ENCODE data around the gene EXD3. TPM values are rescaled to one million over a fixed set of nuclear protein-coding genes. Genes with fewer than 3 reads are reported as not detected.

Gene EXD3
- total RNA-seq, 1 donor from 2014 or later: 8.4 TPM

DNA sequence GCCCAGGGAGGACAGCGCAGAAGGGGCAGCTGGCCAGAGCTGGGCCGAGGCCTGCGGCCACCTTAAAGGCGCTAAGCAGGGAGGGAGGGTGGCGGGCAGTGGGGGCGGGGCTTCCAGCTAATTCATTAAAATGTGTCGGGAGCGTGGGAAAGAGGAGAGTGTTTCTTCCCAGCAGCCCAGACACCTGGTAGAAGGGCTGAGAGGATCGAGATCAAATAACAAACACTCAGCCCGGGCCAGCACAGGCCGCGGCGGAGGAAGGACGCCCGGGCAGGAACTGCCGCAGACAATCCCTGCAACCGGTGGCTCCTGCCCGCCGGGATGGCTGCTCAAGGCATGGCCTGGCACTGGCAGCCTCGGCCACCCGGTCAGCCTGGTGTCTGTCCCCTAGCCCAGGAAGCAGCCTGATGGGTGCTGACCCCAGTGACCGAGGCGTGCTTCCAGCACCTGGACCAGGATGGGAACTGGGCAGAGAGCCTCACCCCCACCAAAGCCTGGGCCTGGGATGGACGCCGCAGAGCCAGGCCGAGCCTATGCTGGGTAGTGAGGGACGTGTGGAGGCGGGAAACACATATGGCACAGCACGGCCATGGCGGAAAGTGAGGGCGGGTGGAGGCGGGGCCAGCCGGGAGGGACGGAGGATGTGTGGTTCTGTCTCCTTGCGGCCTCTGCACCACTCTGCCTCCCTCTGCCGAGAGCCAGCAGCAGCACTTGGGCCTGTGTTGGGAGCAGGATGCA, 117.7 kb downstream of the EXD3 start:
- H3K9ac ChIP-seq (ENCODE audit: low read depth in 1 of 3, low read length in 3 of 3): peak overlapping the region; percentile 24 to 72 (median 61)

DNA sequence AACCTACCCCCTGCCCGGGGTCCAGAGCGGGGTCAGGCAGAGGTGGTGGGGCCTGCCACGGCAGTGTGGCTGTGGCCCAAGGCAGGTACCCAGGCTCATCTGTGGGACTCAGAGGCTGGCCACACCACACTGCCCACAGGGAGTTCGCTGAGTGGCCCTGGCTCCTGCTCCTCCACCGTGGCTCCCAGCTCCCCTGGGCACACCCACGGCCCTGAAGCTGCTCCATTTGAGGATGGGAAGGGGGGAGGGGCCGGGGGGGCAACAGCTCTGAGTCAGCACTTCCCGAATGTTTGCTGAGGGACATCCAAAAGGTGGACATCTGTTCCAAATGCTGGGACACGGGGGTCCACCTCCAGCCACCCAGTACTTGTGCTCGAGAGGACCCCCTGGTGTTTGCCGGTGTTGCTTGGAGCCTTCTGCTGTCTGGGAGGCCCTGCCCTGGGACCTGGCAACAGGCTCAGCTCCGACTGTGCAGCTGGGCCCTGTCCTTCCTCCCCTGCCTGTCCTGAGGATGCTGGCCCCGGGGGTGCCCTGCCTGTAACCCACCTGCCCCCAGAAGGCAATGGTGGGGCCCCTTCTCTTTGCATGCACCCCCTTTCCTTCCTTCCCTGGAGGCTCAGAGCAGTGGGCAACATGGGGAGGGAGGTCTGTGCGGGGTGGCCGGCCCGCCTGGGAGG, 118.4 kb downstream of the EXD3 start:
- Histone ChIP-seq H3K4me3 (ENCODE audit: low read length in 3 of 3) (peak overlapping the region in 1 of 3 donors; percentile 30), H3K27me3 (ENCODE audit: control insufficient read depth in 3 of 3, insufficient read depth in 3 of 3, low read length in 3 of 3) (peaks cover 18 to 77% (median 58%) of the 10 kb centered on the region in 3 donors), H3K4me1 (ENCODE audit: control insufficient read depth in 3 of 3, insufficient read depth in 3 of 3, low read length in 3 of 3) (peaks cover 40 to 52% (median 47%) of the 10 kb centered on the region in 3 donors)

More for the DNA sequence above, 117.7 kb downstream of the EXD3 start:
- peak overlapping the region; percentile 48 to 63 (median 61) for H3K4me3 ChIP-seq (ENCODE audit: low read length in 3 of 3)
- H3K9me3 ChIP-seq (ENCODE audit: control insufficient read depth in 3 of 3, low read length in 3 of 3): no peaks in the 10 kb centered on the region
- peaks cover 40 to 52% (median 43%) of the 10 kb centered on the region in 3 donors for H3K4me1 ChIP-seq (ENCODE audit: control insufficient read depth in 3 of 3, insufficient read depth in 3 of 3, low read length in 3 of 3)
- H3K36me3 ChIP-seq (ENCODE audit: control insufficient read depth in 3 of 3, insufficient read depth in 3 of 3, low read length in 3 of 3): no peaks in the 10 kb centered on the region
- H3K27me3 ChIP-seq (ENCODE audit: control insufficient read depth in 3 of 3, insufficient read depth in 3 of 3, low read length in 3 of 3): peaks cover 18 to 70% (median 51%) of the 10 kb centered on the region in 3 donors
- peak overlapping the region; percentile 63 for H3K27ac ChIP-seq (ENCODE audit: low read depth, low read length)

DNA sequence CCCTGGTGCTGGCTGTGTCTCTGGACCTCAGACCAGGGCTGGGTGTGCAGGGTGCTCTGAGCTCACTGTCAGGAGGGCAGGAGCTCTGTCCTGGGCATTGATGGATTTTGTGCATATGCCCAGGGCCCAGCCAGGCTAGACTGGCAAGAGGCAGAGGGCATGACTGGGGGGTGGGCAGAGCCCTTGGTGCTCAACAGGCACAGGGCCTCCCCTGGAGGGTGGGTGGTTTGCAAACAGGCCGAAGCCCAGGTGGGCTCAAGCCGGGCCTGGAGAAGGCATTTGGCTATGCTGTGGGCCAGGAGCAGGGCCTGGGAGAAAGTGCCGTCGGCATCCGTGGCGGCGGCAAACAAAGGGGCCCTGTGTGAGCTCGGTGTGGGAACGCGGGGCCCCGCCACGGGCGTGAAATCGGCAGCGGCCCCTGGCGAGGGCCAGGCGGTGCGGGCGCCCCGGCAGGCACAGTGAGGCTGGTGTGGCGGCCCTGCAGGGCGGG, 119.0 kb downstream of the EXD3 start:
- H3K36me3 ChIP-seq (ENCODE audit: control insufficient read depth in 3 of 3, insufficient read depth in 3 of 3, low read length in 3 of 3): no peaks in the 10 kb centered on the region
- no peak overlapping the region for H3K27ac ChIP-seq (ENCODE audit: low read depth, low read length)
- peaks cover 43 to 54% (median 51%) of the 10 kb centered on the region in 3 donors for H3K4me1 ChIP-seq (ENCODE audit: control insufficient read depth in 3 of 3, insufficient read depth in 3 of 3, low read length in 3 of 3)
- H3K9me3 ChIP-seq (ENCODE audit: control insufficient read depth in 3 of 3, low read length in 3 of 3): no peaks in the 10 kb centered on the region
- peak overlapping the region in 1 of 3 donors; percentile 57 for H3K9ac ChIP-seq (ENCODE audit: low read depth in 1 of 3, low read length in 3 of 3)
- no peak overlapping the region for H3K4me3 ChIP-seq (ENCODE audit: low read length in 3 of 3)
- peaks cover 24 to 78% (median 61%) of the 10 kb centered on the region in 3 donors for H3K27me3 ChIP-seq (ENCODE audit: control insufficient read depth in 3 of 3, insufficient read depth in 3 of 3, low read length in 3 of 3)

More for the DNA sequence above, 118.4 kb downstream of the EXD3 start:
- H3K9ac ChIP-seq (ENCODE audit: low read depth in 1 of 3, low read length in 3 of 3): peak overlapping the region in 1 of 3 donors; percentile 57
- H3K27ac ChIP-seq (ENCODE audit: low read depth, low read length): peak overlapping the region; percentile 63
- no peaks in the 10 kb centered on the region for H3K9me3 ChIP-seq (ENCODE audit: control insufficient read depth in 3 of 3, low read length in 3 of 3)
- H3K36me3 ChIP-seq (ENCODE audit: control insufficient read depth in 3 of 3, insufficient read depth in 3 of 3, low read length in 3 of 3): no peaks in the 10 kb centered on the region

DNA sequence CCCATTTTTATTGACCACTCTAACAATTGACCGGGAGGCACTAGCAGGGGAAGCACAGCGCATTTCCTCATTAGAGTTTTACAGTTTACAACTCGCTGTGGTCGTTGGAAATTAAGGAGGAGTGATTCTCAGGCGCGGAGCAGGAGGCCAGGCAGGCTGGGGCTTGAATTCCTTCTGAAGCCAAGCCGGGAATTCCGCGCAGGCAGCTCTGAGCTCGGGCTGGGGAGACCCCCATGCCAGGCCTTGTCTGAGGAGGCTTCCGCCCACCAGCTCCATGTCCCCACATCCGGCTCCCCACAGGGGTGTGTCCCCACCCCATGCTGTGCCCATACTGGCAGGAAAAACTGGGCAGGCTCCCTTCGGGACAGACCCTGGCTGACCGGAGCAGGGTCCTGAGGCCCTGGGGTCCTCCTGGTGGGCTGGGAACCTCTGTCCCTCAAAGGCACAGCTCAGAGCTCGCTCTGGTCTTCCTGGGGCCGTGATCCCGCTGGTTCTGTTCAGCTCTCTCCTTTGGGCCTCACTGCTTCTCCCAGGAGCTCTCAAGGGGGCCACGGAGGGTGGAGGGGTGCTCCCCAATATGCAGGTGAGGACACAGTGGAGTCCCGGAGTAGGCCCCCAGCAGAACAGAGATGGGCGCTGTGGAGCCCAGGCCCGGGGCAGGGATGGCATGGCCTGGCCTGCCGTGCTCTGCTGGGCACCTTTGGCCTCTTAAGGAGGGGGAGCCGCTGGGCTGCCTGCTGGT, 119.6 kb downstream of the EXD3 start:
- no peak overlapping the region for H3K4me3 ChIP-seq (ENCODE audit: low read length in 3 of 3)
- H3K36me3 ChIP-seq (ENCODE audit: control insufficient read depth in 3 of 3, insufficient read depth in 3 of 3, low read length in 3 of 3): no peaks in the 10 kb centered on the region
- peak overlapping the region in 1 of 3 donors; percentile 70 for H3K9ac ChIP-seq (ENCODE audit: low read depth in 1 of 3, low read length in 3 of 3)
- H3K9me3 ChIP-seq (ENCODE audit: control insufficient read depth in 3 of 3, low read length in 3 of 3): no peaks in the 10 kb centered on the region
- H3K27ac ChIP-seq (ENCODE audit: low read depth, low read length): peak overlapping the region; percentile 62
- H3K27me3 ChIP-seq (ENCODE audit: control insufficient read depth in 3 of 3, insufficient read depth in 3 of 3, low read length in 3 of 3): peaks cover 30 to 83% (median 66%) of the 10 kb centered on the region in 3 donors
- H3K4me1 ChIP-seq (ENCODE audit: control insufficient read depth in 3 of 3, insufficient read depth in 3 of 3, low read length in 3 of 3): peaks cover 43 to 54% (median 51%) of the 10 kb centered on the region in 3 donors

DNA sequence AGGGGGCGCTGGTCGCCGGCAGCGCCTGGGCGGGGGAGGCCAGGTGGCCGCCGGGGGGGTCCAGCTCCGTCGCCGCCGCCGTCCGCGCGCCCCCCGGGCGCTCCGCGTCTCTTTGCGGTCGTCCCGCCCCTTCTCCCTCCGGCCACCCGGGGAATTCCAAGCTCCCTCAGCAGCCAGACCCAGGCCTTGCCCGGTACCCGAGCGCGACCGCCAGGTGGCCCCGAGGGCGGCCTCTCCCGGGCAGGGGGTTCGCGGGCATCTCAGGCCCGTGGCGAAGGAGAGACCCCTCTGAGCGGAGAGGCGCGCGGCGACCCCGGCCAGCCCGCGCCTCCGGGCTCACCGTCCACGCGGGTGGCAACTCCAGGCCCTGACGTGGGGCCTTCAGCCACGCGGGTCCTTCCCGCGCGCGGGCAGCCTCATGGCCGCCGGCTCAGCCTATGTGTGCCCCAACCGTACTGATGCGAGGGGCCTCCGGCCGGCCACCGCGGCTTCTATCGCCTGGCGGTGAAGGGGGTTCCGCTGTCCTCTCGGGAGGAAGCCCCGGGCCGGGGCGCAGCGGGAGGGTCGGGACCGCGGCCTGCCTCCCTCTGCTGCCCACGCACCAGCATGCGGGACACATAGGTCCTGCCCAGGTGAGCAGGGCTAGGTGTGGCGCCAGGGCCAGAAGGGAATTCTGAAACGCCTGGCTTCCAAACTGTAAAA, 120.4 kb downstream of the EXD3 start:
- Histone ChIP-seq H3K9me3 (ENCODE audit: control insufficient read depth in 3 of 3, low read length in 3 of 3) (no peaks in the 10 kb centered on the region), H3K4me3 (ENCODE audit: low read length in 3 of 3) (peak overlapping the region in 2 of 3 donors; percentile 4 to 29), H3K27me3 (ENCODE audit: control insufficient read depth in 3 of 3, insufficient read depth in 3 of 3, low read length in 3 of 3) (peaks cover 33 to 83% (median 70%) of the 10 kb centered on the region in 3 donors), H3K9ac (ENCODE audit: low read depth in 1 of 3, low read length in 3 of 3) (peak overlapping the region in 2 of 3 donors; percentile 38 to 70), H3K4me1 (ENCODE audit: control insufficient read depth in 3 of 3, insufficient read depth in 3 of 3, low read length in 3 of 3) (peaks cover 43 to 53% (median 52%) of the 10 kb centered on the region in 3 donors), H3K27ac (ENCODE audit: low read depth, low read length) (peak overlapping the region; percentile 62), H3K36me3 (ENCODE audit: control insufficient read depth in 3 of 3, insufficient read depth in 3 of 3, low read length in 3 of 3) (no peaks in the 10 kb centered on the region)

DNA sequence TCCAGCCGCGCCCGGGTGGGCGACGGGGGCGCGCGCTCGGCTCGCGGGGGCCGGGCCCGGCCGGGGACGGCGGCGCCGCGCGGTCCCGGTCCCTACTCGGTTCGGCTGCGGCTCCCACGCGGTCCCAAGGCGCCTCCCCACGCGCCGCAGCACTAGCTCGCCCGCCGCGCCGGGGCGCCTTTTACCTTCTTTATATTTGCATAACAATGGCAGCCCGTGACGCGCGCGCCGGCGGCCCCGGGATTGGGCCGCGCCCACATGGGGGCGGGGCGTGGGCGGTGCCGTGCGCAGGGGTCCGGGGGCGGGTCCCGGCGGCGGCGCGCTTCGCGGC, 120.9 kb downstream of the EXD3 start, which contains the start of gene NRARP:
Gene NRARP (minus strand): TSS at position 154 of the 331 bp plus-strand sequence. CDS start 343 bp downstream, outside the sequence.
- Histone ChIP-seq H3K27me3 (ENCODE audit: control insufficient read depth in 3 of 3, insufficient read depth in 3 of 3, low read length in 3 of 3) (peaks cover 33 to 83% (median 69%) of the 10 kb centered on the region in 3 donors), H3K27ac (ENCODE audit: low read depth, low read length) (peak within 1 kb of the TSS; percentile 62), H3K4me3 (ENCODE audit: low read length in 3 of 3) (peak within 1 kb of the TSS; percentile 71 to 76 (median 76)), H3K36me3 (ENCODE audit: control insufficient read depth in 3 of 3, insufficient read depth in 3 of 3, low read length in 3 of 3) (no peaks in the 10 kb centered on the region), H3K9ac (ENCODE audit: low read depth in 1 of 3, low read length in 3 of 3) (peak within 1 kb of the TSS in 2 of 3 donors; percentile 38 to 74), H3K9me3 (ENCODE audit: control insufficient read depth in 3 of 3, low read length in 3 of 3) (no peaks in the 10 kb centered on the region), H3K4me1 (ENCODE audit: control insufficient read depth in 3 of 3, insufficient read depth in 3 of 3, low read length in 3 of 3) (peaks cover 43 to 50% (median 48%) of the 10 kb centered on the region in 3 donors)

DNA sequence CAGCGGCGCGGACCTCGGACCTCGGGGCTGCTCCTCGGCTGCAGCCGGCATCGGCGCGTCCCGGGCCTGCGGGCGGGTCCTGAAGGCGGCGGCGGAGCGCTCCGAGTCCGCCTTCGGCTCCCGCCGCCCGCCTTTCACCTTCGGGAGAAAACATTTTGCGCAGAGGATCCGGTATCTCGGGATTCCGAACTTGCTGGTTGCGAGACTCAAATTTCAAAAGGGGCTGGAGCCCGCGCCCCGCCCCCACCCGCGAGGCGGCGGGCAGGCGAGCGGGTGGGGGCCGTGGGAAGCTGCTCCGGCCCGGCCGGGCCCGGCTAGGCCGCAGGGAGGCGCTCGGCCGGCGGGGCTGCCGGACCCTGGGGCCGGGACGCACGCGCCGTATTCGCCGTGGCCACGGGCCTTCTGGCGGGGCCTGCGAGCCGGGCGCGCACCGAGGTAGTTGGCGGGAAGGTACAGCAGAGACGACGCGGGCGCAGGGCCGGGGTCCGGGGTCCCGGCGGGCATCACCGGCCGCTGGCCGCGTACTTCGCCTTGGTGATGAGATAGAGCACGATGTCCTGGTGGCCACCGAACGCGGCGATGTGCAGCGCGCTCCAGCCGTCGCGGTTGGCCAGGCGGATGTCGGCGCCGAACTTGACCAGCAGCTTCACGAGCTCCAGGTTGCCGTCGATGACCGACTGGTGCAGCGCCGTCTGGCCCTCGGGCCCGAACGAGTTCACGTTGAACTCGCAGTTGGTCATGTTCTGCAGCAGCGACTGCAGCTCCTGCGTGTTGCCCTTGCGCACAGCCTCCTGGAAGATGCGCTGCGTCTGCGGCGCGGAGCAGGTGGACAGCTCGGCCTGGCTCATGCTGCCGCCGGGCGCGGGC, 121.6 kb downstream of the EXD3 start:
- H3K27me3 ChIP-seq (ENCODE audit: control insufficient read depth in 3 of 3, insufficient read depth in 3 of 3, low read length in 3 of 3): peaks cover 38 to 83% (median 69%) of the 10 kb centered on the region in 3 donors
- peaks cover 38 to 50% (median 40%) of the 10 kb centered on the region in 3 donors for H3K4me1 ChIP-seq (ENCODE audit: control insufficient read depth in 3 of 3, insufficient read depth in 3 of 3, low read length in 3 of 3)
- H3K36me3 ChIP-seq (ENCODE audit: control insufficient read depth in 3 of 3, insufficient read depth in 3 of 3, low read length in 3 of 3): no peaks in the 10 kb centered on the region
- H3K9me3 ChIP-seq (ENCODE audit: control insufficient read depth in 3 of 3, low read length in 3 of 3): no peaks in the 10 kb centered on the region
- H3K9ac ChIP-seq (ENCODE audit: low read depth in 1 of 3, low read length in 3 of 3): peak overlapping the region; percentile 43 to 74 (median 45)
- peak overlapping the region; percentile 56 for H3K27ac ChIP-seq (ENCODE audit: low read depth, low read length)
- H3K4me3 ChIP-seq (ENCODE audit: low read length in 3 of 3): peak overlapping the region; percentile 71 to 76 (median 76)

DNA sequence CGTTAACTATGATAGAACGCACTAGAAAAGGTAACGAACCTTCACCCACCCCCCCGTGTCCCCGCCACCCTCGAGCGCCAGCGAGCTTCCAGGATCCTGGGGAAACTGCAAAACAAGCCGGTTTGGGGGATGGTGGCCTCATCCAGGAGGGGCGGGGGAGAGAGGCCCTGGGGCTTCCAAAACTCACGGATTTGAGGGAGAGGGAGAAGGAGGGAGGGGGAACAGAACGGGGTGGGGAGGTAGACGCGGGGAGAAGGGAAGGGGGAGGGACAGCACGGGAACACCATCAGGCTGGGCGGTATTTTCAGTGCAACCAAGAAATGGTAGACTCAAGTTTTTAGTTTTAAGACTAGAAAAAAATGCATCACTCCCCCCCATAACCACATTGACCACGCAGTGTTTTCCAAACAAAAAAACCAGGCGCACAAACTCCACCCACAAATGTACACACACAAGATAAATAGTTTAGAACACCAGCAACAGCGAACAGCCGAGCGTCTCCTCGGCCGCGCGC, 122.3 kb downstream of the EXD3 start:
- Histone ChIP-seq H3K4me1 (ENCODE audit: control insufficient read depth in 3 of 3, insufficient read depth in 3 of 3, low read length in 3 of 3) (peaks cover 32 to 45% (median 33%) of the 10 kb centered on the region in 3 donors), H3K9ac (ENCODE audit: low read depth in 1 of 3, low read length in 3 of 3) (peak overlapping the region; percentile 43 to 74 (median 45)), H3K9me3 (ENCODE audit: control insufficient read depth in 3 of 3, low read length in 3 of 3) (no peaks in the 10 kb centered on the region), H3K27me3 (ENCODE audit: control insufficient read depth in 3 of 3, insufficient read depth in 3 of 3, low read length in 3 of 3) (peaks cover 34 to 79% (median 67%) of the 10 kb centered on the region in 3 donors), H3K27ac (ENCODE audit: low read depth, low read length) (peak overlapping the region; percentile 56), H3K36me3 (ENCODE audit: control insufficient read depth in 3 of 3, insufficient read depth in 3 of 3, low read length in 3 of 3) (no peaks in the 10 kb centered on the region), H3K4me3 (ENCODE audit: low read length in 3 of 3) (peak overlapping the region; percentile 43 to 62 (median 56))

Measured in skeletal muscle tissue (tissue), 4 donors.